OCI-LY7 (cell line): ENCODE results near the gene TFCP2L1.

Experiments used
- CTCF ChIP-seq: fragments of 200-600 bp; sonication (generic); conservative IDR thresholded peaks from 2 replicates; pipeline ENCODE4 v1.5.1; 2014; ENCODE audit warnings: mild to moderate bottlenecking, antibody characterized with exemption, low read length, moderate library complexity, mixed read lengths
- EZH2phosphoT487 ChIP-seq: fragments of 200-600 bp; sonication (generic); IDR thresholded peaks from 2 replicates; pipeline ENCODE4 v1.6.1; 2018; ENCODE audit warnings: low read depth, borderline replicate concordance, mild to moderate bottlenecking, mixed run types, antibody characterized with exemption, low read length, moderate library complexity, mixed read lengths

GRCh38 chr2:121246704-121247255 is 38.2 kb downstream of the TFCP2L1 start:
- TF ChIP-seq CTCF (no peak), EZH2phosphoT487 (no peak)
